IMR-90 (cell line): ENCODE measurements around the gene BTN2A1. TPM values are rescaled to one million over a fixed set of nuclear protein-coding genes. Genes with fewer than 3 reads are reported as not detected.

Experiments used
- ATAC-seq: fragments of 200-7000 bp; cut with Tn5 transposase; 2 replicates; pipeline ENCODE4 v1.9.1; 2020; ENCODE audit warnings: low read depth, mild to moderate bottlenecking, moderate library complexity
- BruUV-seq: library from RNA; stranded (reverse); fragments of 400-500 nt; replicated peaks from 2 replicates; lab custom pipeline; 2021; lab: Mats Ljungman, UMichigan
- CTCF ChIA-PET: fragments of 300-600 bp; formaldehyde crosslinking; extraction: SDS; loops from one replicate; lab custom pipeline; 2021; ENCODE audit warnings: antibody characterized with exemption; lab: Yijun Ruan, JAX
- POLR2A ChIA-PET: fragments of 300-600 bp; sonication (Branson Sonifier 250); formaldehyde crosslinking; loops from one replicate; lab custom pipeline; 2022; ENCODE audit warnings: antibody characterized with exemption; ENCODE audit not compliant: unreplicated experiment; lab: Charles Lee
- DNase-seq: peaks from one replicate; pipeline ENCODE4 v3.0.0; 2013
- H2AFZ ChIP-seq: replicated peaks from 2 replicates; pipeline ENCODE3; 2013; ENCODE audit warnings: low read length, mild to moderate bottlenecking; ENCODE audit not compliant: poor library complexity
- H2AK5ac ChIP-seq: 2 replicates; pipeline ENCODE4 v1.6.1; 2013; ENCODE audit warnings: low read depth, low read length, inconsistent platforms
- H2AK9ac ChIP-seq: replicated peaks from 2 replicates; pipeline ENCODE3; 2013; ENCODE audit warnings: mild to moderate bottlenecking, low read depth, low read length, moderate library complexity; ENCODE audit not compliant: poor library complexity
- H2BK120ac ChIP-seq: 2 replicates; pipeline ENCODE4 v1.6.1; 2013; ENCODE audit warnings: low read depth, low read length, inconsistent platforms
- H2BK15ac ChIP-seq: 3 replicates; pipeline ENCODE4 v1.6.1; 2013; ENCODE audit warnings: low read depth, low read length, inconsistent platforms
- H2BK20ac ChIP-seq: 2 replicates; pipeline ENCODE4 v1.6.1; 2013; ENCODE audit warnings: low read depth, mild to moderate bottlenecking, inconsistent platforms, low read length, moderate library complexity
- H2BK5ac ChIP-seq: 2 replicates; pipeline ENCODE4 v1.6.1; 2013; ENCODE audit warnings: mild to moderate bottlenecking, low read depth, low read length, inconsistent platforms; ENCODE audit not compliant: poor library complexity, severe bottlenecking
- H3K14ac ChIP-seq: replicated peaks from 2 replicates; pipeline ENCODE4 v1.6.1; 2013; ENCODE audit warnings: low read depth, low read length, inconsistent platforms
- H3K18ac ChIP-seq: 2 replicates; pipeline ENCODE4 v1.6.1; 2013; ENCODE audit warnings: low read depth, low read length, control low read depth
- H3K23ac ChIP-seq: 2 replicates; pipeline ENCODE4 v1.6.1; 2013; ENCODE audit warnings: low read depth, low read length, inconsistent platforms
- H3K27ac ChIP-seq: 2 replicates; pipeline ENCODE4 v1.5.1; 2013; ENCODE audit warnings: mild to moderate bottlenecking, control low read depth, low read length; ENCODE audit not compliant: insufficient read depth
- H3K27me3 ChIP-seq: 2 replicates; pipeline ENCODE4 v1.6.1; 2013; ENCODE audit warnings: low read length; ENCODE audit not compliant: control insufficient read depth, insufficient read depth
- H3K36me3 ChIP-seq: 2 replicates; pipeline ENCODE4 v1.6.1; 2013; ENCODE audit warnings: low read length, mixed read lengths; ENCODE audit not compliant: control insufficient read depth, insufficient read depth
- H3K4ac ChIP-seq: 2 replicates; pipeline ENCODE4 v1.6.1; 2013; ENCODE audit warnings: low read depth, low read length, inconsistent platforms
- H3K4me1 ChIP-seq: 2 replicates; pipeline ENCODE4 v1.6.1; 2013; ENCODE audit warnings: low read length, mixed read lengths; ENCODE audit not compliant: control insufficient read depth, insufficient read depth
- H3K4me2 ChIP-seq: 2 replicates; pipeline ENCODE4 v1.6.1; 2013; ENCODE audit warnings: low read depth, mild to moderate bottlenecking, control low read depth, low read length, moderate library complexity
- H3K4me3 ChIP-seq: 2 replicates; pipeline ENCODE4 v1.5.1; 2013; ENCODE audit warnings: low read depth, mild to moderate bottlenecking, control low read depth, low read length, moderate library complexity; ENCODE audit not compliant: insufficient read depth
- H3K56ac ChIP-seq: 2 replicates; pipeline ENCODE4 v1.6.1; 2013; ENCODE audit warnings: low read length, inconsistent platforms; ENCODE audit not compliant: insufficient read depth; ENCODE audit errors: extremely low read depth
- H3K79me1 ChIP-seq, 2 experiments: 2 replicates each; pipeline ENCODE4 v1.6.1; 2013; ENCODE audit warnings: low read length in 2 of 2, inconsistent platforms in 1 of 2, low read depth in 1 of 2
- H3K9ac ChIP-seq: 2 replicates; pipeline ENCODE4 v1.6.1; 2013; ENCODE audit warnings: low read depth, low read length, control low read depth
- H3K9me1 ChIP-seq: 2 replicates; pipeline ENCODE4 v1.6.1; 2013; ENCODE audit warnings: low read length, inconsistent platforms; ENCODE audit not compliant: insufficient read depth
- H3K9me3 ChIP-seq: 2 replicates; pipeline ENCODE4 v1.6.1; 2013; ENCODE audit warnings: low read length; ENCODE audit not compliant: control insufficient read depth, insufficient read depth
- H4K20me1 ChIP-seq: 2 replicates; pipeline ENCODE4 v1.6.1; 2013; ENCODE audit warnings: low read length, inconsistent platforms; ENCODE audit not compliant: insufficient read depth
- H4K5ac ChIP-seq: 2 replicates; pipeline ENCODE4 v1.6.1; 2013; ENCODE audit warnings: mild to moderate bottlenecking, low read depth, low read length, control low read depth
- H4K8ac ChIP-seq, 2 experiments: 2 replicates each; pipeline ENCODE4 v1.6.1; 2013; ENCODE audit warnings: low read depth in 2 of 2, low read length in 2 of 2, control low read depth in 1 of 2, inconsistent platforms in 1 of 2
- H4K91ac ChIP-seq: 2 replicates; pipeline ENCODE4 v1.6.1; 2013; ENCODE audit warnings: low read depth, low read length, inconsistent platforms; ENCODE audit not compliant: insufficient read depth
- CHD1 ChIP-seq: IDR thresholded peaks from 2 replicates; pipeline ENCODE4 v1.6.1; 2012; ENCODE audit warnings: low read depth, low read length, improper control_type of control experiment
- MAZ ChIP-seq: IDR thresholded peaks from 2 replicates; pipeline ENCODE4 v1.6.1; 2012; ENCODE audit warnings: low read depth, mild to moderate bottlenecking, low read length, improper control_type of control experiment, moderate library complexity, borderline replicate concordance
- MXI1 ChIP-seq: IDR thresholded peaks from 2 replicates; pipeline ENCODE4 v1.6.1; 2012; ENCODE audit warnings: low read depth, mild to moderate bottlenecking, low read length, moderate library complexity, borderline replicate concordance
- SMC3 ChIP-seq: fragments of 150-350 bp; IDR thresholded peaks from 2 replicates; pipeline ENCODE4 v1.6.1; 2016; ENCODE audit warnings: low read depth, mild to moderate bottlenecking, antibody characterized with exemption, low read length, moderate library complexity
- WGBS, 2 experiments: methylation state at CpG; one replicate each; pipeline versions ENCODE4 v1.1.5 to v1.1.7; 2013; ENCODE audit warnings: missing lambda C conversion rate in 2 of 2; ENCODE audit not compliant: insufficient read length in 1 of 2; ENCODE audit errors: extremely low coverage in 2 of 2; 5-methylcytosine and 5-hydroxymethylcytosine counted together
- dilution Hi-C: fragments of 300-500 bp; cut with HindIII; formaldehyde crosslinking; loops from one replicate; pipeline ENCODE4 v1.14.3; 2018; ENCODE audit warnings: low sequenced_read_pairs; ENCODE audit not compliant: unreplicated experiment
- in situ Hi-C: fragments of 300-500 bp; cut with MboI; formaldehyde crosslinking; loops from 3 replicates; pipeline ENCODE4 v1.14.3; 2019; ENCODE audit warnings: low sequenced_read_pairs, inconsistent platforms, mixed read lengths
- intact Hi-C: fragments of 100-400 bp; cut with micrococcal nuclease; formaldehyde crosslinking; loops from 2 replicates; pipeline ENCODE4 v1.10.0; 2022
- polyA plus RNA-seq, 3 experiments: library from polyadenylated mRNA; depleted of rRNA; stranded (reverse); fragments of >200 nt; gene quantifications; 2 replicates each; pipeline ENCODE4 v1.2.3, GENCODE V29; 2012; ENCODE audit warnings: low replicate concordance in 1 of 3
- total RNA-seq: library from RNA; depleted of rRNA; stranded (reverse); fragments of >200 nt; gene quantifications from 2 replicates; pipeline ENCODE4 v1.2.3, GENCODE V29; 2012

BTN2A1 gene
- total and polyA plus RNA-seq, 2 of the 4 experiments (the other 2 are of a cell fraction): 13.6 to 40.2 TPM

DNA sequence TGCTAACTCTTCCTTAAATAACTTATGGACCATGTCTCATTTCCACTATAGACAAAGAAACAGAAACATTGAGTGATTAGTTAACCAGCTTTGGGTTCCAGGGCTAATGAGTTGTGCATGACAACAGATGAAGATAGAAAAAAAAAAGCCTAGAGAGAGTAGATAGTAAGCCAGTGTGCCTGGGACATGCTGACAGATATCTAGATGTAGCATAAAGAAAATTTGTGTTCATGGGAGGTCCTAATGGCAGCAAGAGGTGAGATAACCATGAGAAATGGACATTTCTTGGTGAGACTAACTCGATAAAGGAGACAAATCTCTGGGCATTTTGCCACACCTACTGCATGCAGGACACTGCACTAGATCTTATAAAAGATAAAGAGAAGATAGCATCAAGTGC lies 20.2 kb upstream of the BTN2A1 start:
- in situ Hi-C loops: no loop called here
- H4K20me1 ChIP-seq: no peaks in the 10 kb centered on the region
- H2BK120ac ChIP-seq: no peak overlapping the region
- no peak overlapping the region for H2BK15ac ChIP-seq
- no peak overlapping the region for H3K9ac ChIP-seq
- no peak overlapping the region for H3K18ac ChIP-seq
- no peak overlapping the region for H3K14ac ChIP-seq
- DNase-seq: no peak
- no peak overlapping the region for H2AK9ac ChIP-seq
- no peaks in the 10 kb centered on the region for H3K36me3 ChIP-seq
- H3K9me1 ChIP-seq: peaks cover 2% of the 10 kb centered on the region; the same call in 1 of the 2 replicates
- H2AK5ac ChIP-seq: no peak overlapping the region
- H4K5ac ChIP-seq: no peak overlapping the region
- H3K4me2 ChIP-seq: no peak overlapping the region
- no peak for ATAC-seq
- H3K4me1 ChIP-seq: peaks cover 5% of the 10 kb centered on the region
- H3K9me3 ChIP-seq: no peaks in the 10 kb centered on the region; the same call in 1 of the 2 replicates
- WGBS, 2 experiments: no CpG with 5 or more reads among the region's 1 CpG
- TF ChIP-seq MXI1 (no peak), SMC3 (no peak), CHD1 (no peak), MAZ (no peak)
- dilution Hi-C loops: no loop called here
- no peak overlapping the region for H3K27ac ChIP-seq
- no peak overlapping the region for H2AFZ ChIP-seq
- no peak overlapping the region for H3K56ac ChIP-seq
- ChIA-PET POLR2A (no interaction called here), CTCF (no interaction called here)
- H2BK20ac ChIP-seq: no peak overlapping the region
- no peak overlapping the region for H4K8ac ChIP-seq
- no peak overlapping the region for H3K4me3 ChIP-seq
- peaks cover 0 to 3% of the 10 kb centered on the region in 2 experiments; a peak in 1 of 4 replicates for H3K79me1 ChIP-seq
- H3K4ac ChIP-seq: no peak overlapping the region
- BruUV-seq: no TSS peak
- H2BK5ac ChIP-seq: no peak overlapping the region
- no peak overlapping the region for H4K91ac ChIP-seq
- H3K27me3 ChIP-seq: no peaks in the 10 kb centered on the region
- intact Hi-C loops: no loop called here
- no peak overlapping the region for H3K23ac ChIP-seq
